Stimulated activated CD4-positive, alpha-beta T cell treated with anti-CD3 and anti-CD28 coated beads, Interleukin-2, amount 100 ng/mL, for 48 hours (primary cell): ENCODE results near the gene ZRANB2.

Experiments used
- DNase-seq, 2 donors: peaks; one replicate each; pipeline ENCODE4 v3.0.0-alpha.2; 2020

Gene ZRANB2

GRCh38 chr1:71026093-71026492 is 54.7 kb downstream of the ZRANB2 start:
- DNase-seq, result no peak

- DNase-seq, result no peak
Measured at GRCh38 chr1:71023515-71023914, 57.3 kb downstream of the ZRANB2 start.

GRCh38 chr1:71019233-71019969 is 61.4 kb downstream of the ZRANB2 start:
- no peak for DNase-seq

GRCh38 chr1:71018791-71019190 is 62.0 kb downstream of the ZRANB2 start:
- no peak for DNase-seq

- no peak for DNase-seq
Measured at GRCh38 chr1:71015745-71016144, 65.1 kb downstream of the ZRANB2 start.

- DNase-seq, result no peak
Measured at GRCh38 chr1:71014178-71014579, 66.7 kb downstream of the ZRANB2 start.
